Esophagus squamous epithelium (tissue), 5 donors: ENCODE results near the gene CACNA2D3. TPM values are rescaled to one million over a fixed set of nuclear protein-coding genes. Genes with fewer than 3 reads are reported as not detected.

Experiments
- DNase-seq: peaks from one replicate; lab custom pipeline; 2025; lab: John Stamatoyannopoulos, UW
- H3K27ac ChIP-seq, 4 donors: fragments of 200-600 bp; sonication (generic); one replicate each; pipeline ENCODE4 v1.5.1; 2016 to 2019; ENCODE audit warnings: mild to moderate bottlenecking in 1 of 4
- H3K27me3 ChIP-seq, 4 donors: fragments of 200-600 bp; sonication (generic); 1 replicate in 3 of 4; 2 replicates in 1 of 4; pipeline versions ENCODE4 v1.5.1 to v1.6.0; 2017 to 2021; ENCODE audit warnings: antibody characterized with exemption in 1 of 4
- H3K36me3 ChIP-seq, 3 donors: fragments of 200-600 bp; sonication (generic); one replicate each; pipeline ENCODE4 v1.5.1; 2016 to 2019
- H3K4me1 ChIP-seq, 3 donors: fragments of 200-600 bp; sonication (generic); one replicate each; pipeline ENCODE4 v1.5.1; 2017 to 2019
- H3K4me3 ChIP-seq, 4 donors: fragments of 200-600 bp; sonication (generic); 1 replicate in 3 of 4; 2 replicates in 1 of 4; pipeline ENCODE4 v1.5.1; 2016 to 2019; ENCODE audit warnings: mild to moderate bottlenecking in 2 of 4, moderate library complexity in 1 of 4
- H3K9me3 ChIP-seq, 3 donors: fragments of 200-600 bp; sonication (generic); one replicate each; pipeline ENCODE4 v1.5.1; 2016 to 2019
- POLR2A ChIP-seq, 4 donors: fragments of 450-650 bp; IDR thresholded peaks; one replicate each; pipeline ENCODE4 v1.6.1; 2017; ENCODE audit warnings: antibody characterized with exemption in 4 of 4, mild to moderate bottlenecking in 4 of 4, moderate library complexity in 3 of 4
- WGBS, 2 donors: methylation state at CpG; one replicate each; pipeline ENCODE4 v1.1.5; 2018; 5-methylcytosine and 5-hydroxymethylcytosine counted together
- intact Hi-C: fragments of 100-400 bp; cut with DNase I; formaldehyde crosslinking; loops from one replicate; pipeline ENCODE4 v1.15.0; 2022
- total RNA-seq, 4 donors: library from RNA; depleted of rRNA; stranded (reverse); fragments of >200 nt; gene quantifications; one replicate each; pipeline ENCODE4 v1.1.0, GENCODE V29; 2016
- TF ChIP-seq, protein P1 (sequence below), 6 experiments: fragments of 450-650 bp in 4 of 6; fragments of 200-600 bp in 2 of 6; sonication (generic) in 2 of 6; IDR thresholded peaks; one replicate each; pipeline ENCODE4 v1.5.1; 2016 to 2019; ENCODE audit warnings: antibody characterized with exemption in 6 of 6, mild to moderate bottlenecking in 4 of 6, moderate library complexity in 4 of 6
- donor health status: DM: yes; HTN: yes; CAD: no.

The CACNA2D3 gene
- total RNA-seq, 4 donors from 2014 or later, result 1.2 to 7.1 (median 5.1) TPM

DNA sequence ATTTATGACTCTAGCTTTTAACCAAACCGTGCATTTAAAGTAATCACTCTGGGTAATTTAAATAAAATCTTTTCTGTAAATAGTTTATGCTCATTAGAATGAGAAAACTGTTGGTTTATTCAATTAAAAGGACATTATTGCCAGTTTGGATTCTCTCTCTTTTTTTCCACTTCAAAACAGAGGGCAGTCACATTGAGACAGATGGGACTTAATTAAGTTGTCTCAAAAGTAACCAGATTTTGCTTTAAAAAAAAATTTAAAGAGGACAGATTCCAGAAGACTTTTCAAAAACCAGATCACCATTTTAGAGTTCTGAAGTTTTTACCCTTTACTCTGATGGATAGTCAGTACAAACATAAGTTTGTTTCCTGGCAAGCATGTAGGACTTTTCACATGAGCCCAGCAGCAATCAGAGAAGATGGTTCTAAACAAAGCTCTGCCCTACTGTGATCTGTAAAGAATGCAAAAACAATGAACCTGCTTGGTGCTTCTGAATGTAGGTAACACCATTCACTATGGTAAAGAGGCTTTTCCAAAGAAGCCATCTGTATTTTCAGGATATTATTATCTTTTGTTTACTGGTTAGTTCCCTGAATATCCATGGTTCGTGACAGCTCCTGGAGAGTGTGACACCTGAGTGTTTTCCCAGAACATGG, 669.3 kb downstream of the CACNA2D3 start:
- Histone ChIP-seq H3K9me3 (peaks cover 0 to 3% (median 0%) of the 10 kb centered on the region in 3 donors), H3K27ac (no peak overlapping the region), H3K27me3 (no peaks in the 10 kb centered on the region), H3K4me3 (no peak overlapping the region), H3K4me1 (no peaks in the 10 kb centered on the region), H3K36me3 (no peaks in the 10 kb centered on the region)
- intact Hi-C loops, result no loop called here
- TF ChIP-seq, protein P1, sequence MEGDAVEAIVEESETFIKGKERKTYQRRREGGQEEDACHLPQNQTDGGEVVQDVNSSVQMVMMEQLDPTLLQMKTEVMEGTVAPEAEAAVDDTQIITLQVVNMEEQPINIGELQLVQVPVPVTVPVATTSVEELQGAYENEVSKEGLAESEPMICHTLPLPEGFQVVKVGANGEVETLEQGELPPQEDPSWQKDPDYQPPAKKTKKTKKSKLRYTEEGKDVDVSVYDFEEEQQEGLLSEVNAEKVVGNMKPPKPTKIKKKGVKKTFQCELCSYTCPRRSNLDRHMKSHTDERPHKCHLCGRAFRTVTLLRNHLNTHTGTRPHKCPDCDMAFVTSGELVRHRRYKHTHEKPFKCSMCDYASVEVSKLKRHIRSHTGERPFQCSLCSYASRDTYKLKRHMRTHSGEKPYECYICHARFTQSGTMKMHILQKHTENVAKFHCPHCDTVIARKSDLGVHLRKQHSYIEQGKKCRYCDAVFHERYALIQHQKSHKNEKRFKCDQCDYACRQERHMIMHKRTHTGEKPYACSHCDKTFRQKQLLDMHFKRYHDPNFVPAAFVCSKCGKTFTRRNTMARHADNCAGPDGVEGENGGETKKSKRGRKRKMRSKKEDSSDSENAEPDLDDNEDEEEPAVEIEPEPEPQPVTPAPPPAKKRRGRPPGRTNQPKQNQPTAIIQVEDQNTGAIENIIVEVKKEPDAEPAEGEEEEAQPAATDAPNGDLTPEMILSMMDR (IDR thresholded peaks at IDR 0.05), result no peak
- TF ChIP-seq POLR2A (IDR thresholded peaks at IDR 0.05), result no peak
- DNase-seq, result no peak
- WGBS, 2 donors, result 46 to 62% methylated on average over 2 of the region's 2 CpGs

DNA sequence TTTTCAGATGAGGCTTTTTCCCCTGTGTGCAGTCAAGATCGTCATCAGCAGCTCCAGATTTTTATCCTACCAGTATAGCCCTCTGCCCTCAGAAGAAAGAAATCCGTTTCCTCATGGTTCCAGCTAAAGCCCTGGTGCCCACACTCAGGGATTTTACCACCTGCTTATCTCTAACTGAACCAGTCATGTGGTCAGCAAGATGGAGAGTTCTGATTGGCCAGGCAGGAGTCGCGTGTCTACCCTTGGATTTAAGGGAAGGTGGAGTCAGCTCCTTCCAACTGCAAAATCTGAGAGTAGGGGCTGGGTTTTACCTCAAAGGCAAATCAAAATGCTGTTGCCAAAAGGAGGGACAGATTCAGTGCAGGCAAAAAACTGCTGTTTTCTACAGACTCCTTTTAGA, 670.2 kb downstream of the CACNA2D3 start:
- H3K36me3 ChIP-seq, result no peaks in the 10 kb centered on the region
- no peaks in the 10 kb centered on the region for H3K9me3 ChIP-seq
- H3K27ac ChIP-seq, result no peak overlapping the region
- intact Hi-C loops, result no loop called here
- TF ChIP-seq, protein P1 (IDR thresholded peaks at IDR 0.05), result no peak
- no peak for TF ChIP-seq POLR2A (IDR thresholded peaks at IDR 0.05)
- H3K4me1 ChIP-seq, result no peaks in the 10 kb centered on the region
- H3K27me3 ChIP-seq, result no peaks in the 10 kb centered on the region
- no peak for DNase-seq
- no peak overlapping the region for H3K4me3 ChIP-seq
- 61 to 87% methylated on average over 4 of the region's 4 CpGs for WGBS, 2 donors

DNA sequence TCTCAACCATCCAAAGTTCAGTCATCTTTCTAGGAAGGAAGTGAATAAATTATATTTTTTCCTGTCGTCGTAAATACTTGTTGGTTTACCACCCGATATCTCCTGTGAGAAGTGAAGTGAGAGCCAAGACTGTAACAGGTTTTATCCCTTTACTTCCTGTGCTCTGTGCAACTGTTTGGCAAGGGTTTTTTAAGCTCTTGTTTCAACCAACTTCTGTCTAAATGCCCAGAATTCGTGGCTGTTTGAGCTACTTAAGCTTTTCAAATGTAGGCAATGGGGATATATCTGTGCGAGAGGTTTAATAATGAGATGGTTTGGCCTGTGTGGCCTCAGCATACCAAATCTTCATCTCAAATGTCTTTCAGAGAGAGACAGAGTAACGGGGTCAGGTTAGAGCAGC, 670.8 kb downstream of the CACNA2D3 start:
- intact Hi-C loops, result no loop called here
- Histone ChIP-seq H3K36me3 (no peaks in the 10 kb centered on the region), H3K9me3 (no peaks in the 10 kb centered on the region), H3K27ac (no peak overlapping the region), H3K4me1 (no peaks in the 10 kb centered on the region), H3K27me3 (no peaks in the 10 kb centered on the region), H3K4me3 (no peak overlapping the region)
- no peak for TF ChIP-seq POLR2A (IDR thresholded peaks at IDR 0.05)
- TF ChIP-seq, protein P1 (IDR thresholded peaks at IDR 0.05), result no peak
- no peak for DNase-seq
- WGBS, 2 donors, result 46 to 47% methylated on average over 6 of the region's 6 CpGs

DNA sequence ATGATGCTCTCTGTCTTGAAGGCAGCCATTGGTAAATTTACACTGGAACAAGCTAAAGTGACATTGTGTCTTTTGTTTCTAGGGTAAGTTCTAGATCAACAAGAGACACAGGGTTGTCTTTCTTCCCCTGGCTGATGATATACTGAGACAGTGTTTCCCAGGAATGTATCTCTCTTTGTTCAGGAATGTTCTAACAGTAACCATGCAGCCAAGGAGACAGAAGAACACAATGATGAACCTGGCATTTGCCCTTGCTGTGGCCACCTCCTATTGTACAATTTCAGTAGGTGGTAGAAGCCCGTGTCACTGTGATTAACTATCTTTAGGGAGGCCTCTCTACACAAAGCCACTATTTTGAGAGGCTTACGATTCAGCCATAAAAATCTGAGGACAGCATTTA, 674.8 kb downstream of the CACNA2D3 start:
- Histone ChIP-seq H3K36me3 (no peaks in the 10 kb centered on the region), H3K4me1 (peaks cover 0 to 10% (median 0%) of the 10 kb centered on the region in 3 donors), H3K9me3 (no peaks in the 10 kb centered on the region), H3K4me3 (no peak overlapping the region), H3K27ac (no peak overlapping the region), H3K27me3 (no peaks in the 10 kb centered on the region)
- TF ChIP-seq, protein P1 (IDR thresholded peaks at IDR 0.05), result no peak
- no peak for TF ChIP-seq POLR2A (IDR thresholded peaks at IDR 0.05)
- DNase-seq, result no peak
- intact Hi-C loops, result no loop called here
- WGBS, 2 donors, result 76% methylated on average over 2 of the region's 2 CpGs

DNA sequence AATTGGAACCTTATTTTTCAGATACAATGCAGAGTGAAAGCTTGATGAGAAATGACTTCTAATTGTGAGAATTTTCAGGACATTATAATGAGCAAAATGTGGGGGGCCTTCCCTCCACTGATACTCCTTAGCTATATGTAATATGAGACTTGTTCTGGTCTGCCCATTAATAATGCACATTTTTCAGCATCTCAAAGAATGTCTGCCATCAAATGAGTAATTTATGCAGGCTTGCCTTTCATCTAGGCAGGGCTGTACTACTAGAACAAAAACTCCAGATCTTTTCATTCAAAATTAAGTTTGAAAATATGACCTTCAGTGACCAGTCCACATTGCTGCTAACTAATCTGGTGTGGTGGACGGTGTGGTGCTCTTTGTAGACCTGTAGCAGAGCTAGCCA, 678.1 kb downstream of the CACNA2D3 start:
- peaks cover 0 to 10% (median 0%) of the 10 kb centered on the region in 3 donors for H3K4me1 ChIP-seq
- H3K9me3 ChIP-seq, result no peaks in the 10 kb centered on the region
- H3K27ac ChIP-seq, result no peak overlapping the region
- no peaks in the 10 kb centered on the region for H3K36me3 ChIP-seq
- no peak for DNase-seq
- WGBS, 2 donors, result 56 to 86% methylated on average over 1 of the region's 1 CpG
- intact Hi-C loops, result no loop called here
- no peak for TF ChIP-seq POLR2A (IDR thresholded peaks at IDR 0.05)
- TF ChIP-seq, protein P1 (IDR thresholded peaks at IDR 0.05), result no peak
- H3K27me3 ChIP-seq, result no peaks in the 10 kb centered on the region
- no peak overlapping the region for H3K4me3 ChIP-seq
